Spinal cord (tissue), 10 donors: ENCODE measurements around the gene PLCH1. TPM values are rescaled to one million over a fixed set of nuclear protein-coding genes. Genes with fewer than 3 reads are reported as not detected.
"Not testable (repeated sequence)": the region's sequence is repeated elsewhere in the genome, so short reads cannot be mapped to it uniquely, and the experiment has no call there.

Source experiments
- DNase-seq, 6 donors: peaks; one replicate each; pipeline versions ENCODE4 v3.0.0 to v3.0.0-alpha.2; 2013 to 2015; ENCODE audit warnings: low spot score in 6 of 6, low read depth in 4 of 6
- H3K27ac ChIP-seq: one replicate; pipeline ENCODE4 v1.5.1; 2013; ENCODE audit warnings: low read depth, low read length, control low read depth
- H3K27me3 ChIP-seq: one replicate; pipeline ENCODE4 v1.6.1; 2013; ENCODE audit warnings: low read length; ENCODE audit not compliant: control insufficient read depth, insufficient read depth
- H3K36me3 ChIP-seq: one replicate; pipeline ENCODE4 v1.6.1; 2013; ENCODE audit warnings: low read length; ENCODE audit not compliant: control insufficient read depth, insufficient read depth
- H3K4me1 ChIP-seq: one replicate; pipeline ENCODE4 v1.6.1; 2013; ENCODE audit warnings: low read length; ENCODE audit not compliant: control insufficient read depth, insufficient read depth
- H3K4me3 ChIP-seq: one replicate; pipeline ENCODE4 v1.5.1; 2013; ENCODE audit warnings: low read depth, low read length, control low read depth
- H3K9me3 ChIP-seq: one replicate; pipeline ENCODE4 v1.6.1; 2013; ENCODE audit warnings: low read length; ENCODE audit not compliant: control insufficient read depth, insufficient read depth
- WGBS: methylation state at CpG from one replicate; pipeline ENCODE4 v1.1.5; 2013; ENCODE audit warnings: missing lambda C conversion rate; ENCODE audit not compliant: insufficient coverage; 5-methylcytosine and 5-hydroxymethylcytosine counted together
- polyA plus RNA-seq, 2 donors: library from polyadenylated mRNA; unstranded; fragments of 120-200 nt; gene quantifications; one replicate each; pipeline ENCODE4 v1.2.1, GENCODE V29; 2013; ENCODE audit not compliant: insufficient read length in 2 of 2
- total RNA-seq, 2 donors: library from RNA; depleted of rRNA in 1 of 2; stranded (reverse); fragments of 120-200 nt in 1 of 2; fragments of >200 nt in 1 of 2; gene quantifications; one replicate each; pipeline versions ENCODE4 v1.2.3 to v1.2.4, GENCODE V29; 2013 to 2014
- donor health status: healthy.

Gene PLCH1
- total and polyA plus RNA-seq, 4 donors: 10.2 to 20.6 (median 12.9) TPM

- no peak overlapping the region for H3K4me3 ChIP-seq
- no peaks in the 10 kb centered on the region for H3K4me1 ChIP-seq
- H3K9me3 ChIP-seq: peaks cover 5% of the 10 kb centered on the region
- no peaks in the 10 kb centered on the region for H3K27me3 ChIP-seq
- DNase-seq: no peak
- no peak overlapping the region for H3K27ac ChIP-seq
- H3K36me3 ChIP-seq: no peaks in the 10 kb centered on the region
Observed at GRCh38 chr3:155619118-155619915, 125.6 kb downstream of the PLCH1 start.

- H3K27ac ChIP-seq: no peak overlapping the region
- H3K4me1 ChIP-seq: no peaks in the 10 kb centered on the region
- H3K4me3 ChIP-seq: no peak overlapping the region
- H3K27me3 ChIP-seq: no peaks in the 10 kb centered on the region
- no peak for DNase-seq
- H3K9me3 ChIP-seq: peaks cover 5% of the 10 kb centered on the region
- no peaks in the 10 kb centered on the region for H3K36me3 ChIP-seq
Observed at GRCh38 chr3:155618543-155618942, 126.3 kb downstream of the PLCH1 start.

- Histone ChIP-seq H3K27me3 (no peaks in the 10 kb centered on the region), H3K27ac (no peak overlapping the region), H3K9me3 (peaks cover 5% of the 10 kb centered on the region), H3K4me3 (no peak overlapping the region), H3K4me1 (no peaks in the 10 kb centered on the region), H3K36me3 (no peaks in the 10 kb centered on the region)
- WGBS: no CpG with 5 or more reads among the region's 1 CpG
- DNase-seq: no peak
Observed at GRCh38 chr3:155617346-155617925, 127.4 kb downstream of the PLCH1 start.

DNA sequence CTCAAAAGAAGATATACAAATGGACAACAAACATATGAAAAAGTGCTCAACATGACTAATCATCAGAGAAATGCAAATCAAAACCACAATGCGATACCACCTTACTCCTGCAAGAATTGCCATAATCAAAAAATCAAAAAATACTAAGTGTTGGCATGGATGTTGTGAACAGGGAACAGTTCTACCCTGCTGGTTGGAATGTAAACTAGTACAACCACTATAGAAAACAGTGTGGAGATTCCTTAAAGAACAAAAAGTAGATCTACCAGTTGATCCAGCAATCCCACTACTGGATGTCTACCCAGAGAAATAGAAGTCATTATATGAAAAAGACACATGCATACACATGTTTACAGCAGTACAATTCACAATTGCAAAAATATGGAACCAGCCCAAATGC is 129.7 kb downstream of the PLCH1 start:
- DNase-seq, H3K4me1 ChIP-seq, H3K27ac ChIP-seq, H3K27me3 ChIP-seq, H3K4me3 ChIP-seq, H3K9me3 ChIP-seq, H3K36me3 ChIP-seq: not testable (repeated sequence)
- no CpG with 5 or more reads among the region's 1 CpG for WGBS

- H3K9me3 ChIP-seq, H3K27me3 ChIP-seq, H3K36me3 ChIP-seq, H3K4me3 ChIP-seq, H3K4me1 ChIP-seq, H3K27ac ChIP-seq, DNase-seq: not testable (repeated sequence)
Observed at GRCh38 chr3:155614410-155614809, 130.5 kb downstream of the PLCH1 start.

- Histone ChIP-seq H3K9me3 (peaks cover 5% of the 10 kb centered on the region), H3K4me1 (no peaks in the 10 kb centered on the region), H3K4me3 (no peak overlapping the region), H3K36me3 (no peaks in the 10 kb centered on the region), H3K27ac (no peak overlapping the region), H3K27me3 (no peaks in the 10 kb centered on the region)
- no peak for DNase-seq
Observed at GRCh38 chr3:155611456-155611855, 133.4 kb downstream of the PLCH1 start.

DNA sequence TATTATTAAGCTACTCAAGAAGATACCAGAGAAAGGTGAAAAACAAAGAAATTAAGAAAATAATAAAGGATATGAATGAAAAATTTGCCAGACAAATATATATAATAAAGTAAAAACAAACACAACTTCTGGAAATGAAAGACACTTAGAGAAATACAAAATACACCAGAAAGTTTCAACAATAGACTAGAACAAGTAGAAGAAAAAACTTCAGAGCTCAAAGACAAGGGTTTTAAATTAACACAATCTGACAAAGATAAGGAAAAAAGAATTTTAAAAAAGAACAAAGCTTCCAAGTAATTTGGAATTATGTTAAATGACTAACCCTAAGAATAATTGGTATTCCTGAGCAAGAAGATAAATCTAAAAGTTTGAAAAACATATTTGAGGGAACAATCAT is 135.3 kb downstream of the PLCH1 start:
- H3K4me3 ChIP-seq: no peak overlapping the region
- H3K27ac ChIP-seq: no peak overlapping the region

GRCh38 chr3:155608228-155608920 is 136.5 kb downstream of the PLCH1 start:
- no peaks in the 10 kb centered on the region for H3K36me3 ChIP-seq
- H3K27me3 ChIP-seq: no peaks in the 10 kb centered on the region
- WGBS: 91% methylated on average over 10 of the region's 10 CpGs
- DNase-seq: no peak
- H3K4me1 ChIP-seq: no peaks in the 10 kb centered on the region
- H3K9me3 ChIP-seq: no peaks in the 10 kb centered on the region
- H3K27ac ChIP-seq: no peak overlapping the region
- no peak overlapping the region for H3K4me3 ChIP-seq

More for the DNA sequence above, 135.3 kb downstream of the PLCH1 start:
- no peak for DNase-seq
- Histone ChIP-seq H3K4me1 (no peaks in the 10 kb centered on the region), H3K27me3 (no peaks in the 10 kb centered on the region), H3K9me3 (no peaks in the 10 kb centered on the region), H3K36me3 (no peaks in the 10 kb centered on the region)

- Histone ChIP-seq H3K4me3 (no peak overlapping the region), H3K4me1 (no peaks in the 10 kb centered on the region), H3K9me3 (no peaks in the 10 kb centered on the region), H3K27ac (no peak overlapping the region), H3K36me3 (no peaks in the 10 kb centered on the region), H3K27me3 (no peaks in the 10 kb centered on the region)
- WGBS: no CpG with 5 or more reads among the region's 1 CpG
- DNase-seq: no peak
Observed at GRCh38 chr3:155607761-155608160, 137.1 kb downstream of the PLCH1 start.

DNA sequence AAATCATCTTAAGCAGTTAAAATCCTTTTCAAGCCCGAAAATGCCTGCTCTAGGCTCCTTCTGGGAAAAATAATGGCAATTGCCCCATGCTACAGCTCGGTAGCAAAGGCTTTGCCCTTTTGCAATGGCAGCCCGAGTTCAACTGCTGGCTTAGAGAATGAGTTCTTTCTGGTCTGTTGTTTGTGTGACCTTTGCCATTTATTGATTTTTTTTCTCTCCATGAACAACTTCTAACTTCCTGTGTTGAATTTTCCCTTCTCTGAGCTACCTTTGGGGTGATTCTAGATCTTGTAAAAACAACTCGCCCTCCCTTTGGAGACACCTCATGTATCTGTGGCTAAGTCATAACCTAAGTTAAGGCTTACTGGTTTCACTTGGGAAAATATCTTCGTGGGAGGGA is 139.3 kb downstream of the PLCH1 start:
- no peak for DNase-seq
- Histone ChIP-seq H3K4me1 (no peaks in the 10 kb centered on the region), H3K9me3 (no peaks in the 10 kb centered on the region), H3K27ac (no peak overlapping the region), H3K27me3 (no peaks in the 10 kb centered on the region), H3K36me3 (no peaks in the 10 kb centered on the region), H3K4me3 (no peak overlapping the region)
- WGBS: 38% methylated on average over 2 of the region's 5 CpGs
